Endothelial cell of umbilical vein (primary cell): Measurements from ENCODE around the gene CCDC196.

Source experiments
- EZH2 ChIP-seq: IDR thresholded peaks from 2 replicates; pipeline ENCODE4 v1.6.1; 2012; ENCODE audit warnings: borderline replicate concordance, low read depth, mild to moderate bottlenecking, moderate library complexity, low read length, inconsistent platforms; ENCODE audit not compliant: severe bottlenecking
- POLR2A ChIP-seq: IDR thresholded peaks from 2 replicates; pipeline ENCODE4 v1.6.1; 2012; ENCODE audit warnings: low read depth, mild to moderate bottlenecking, control low read depth, low read length
- POLR2AphosphoS5 ChIP-seq: IDR thresholded peaks from 2 replicates; pipeline ENCODE4 v1.6.1; 2012; ENCODE audit warnings: low read depth, mild to moderate bottlenecking, control low read depth, low read length, moderate library complexity; ENCODE audit not compliant: insufficient read depth
- TF ChIP-seq, protein P1 (sequence below), 2 donors: IDR thresholded peaks; 1 replicate in 1 of 2; 2 replicates in 1 of 2; pipeline ENCODE4 v1.5.1; 2011; ENCODE audit warnings: low read length in 2 of 2, mild to moderate bottlenecking in 2 of 2, moderate library complexity in 2 of 2, control low read depth in 1 of 2, inconsistent platforms in 1 of 2, low read depth in 1 of 2; ENCODE audit not compliant: insufficient read depth in 1 of 2; ENCODE audit errors: extremely low read depth in 1 of 2
- TF ChIP-seq, protein P2 (sequence below): IDR thresholded peaks from 2 replicates; pipeline ENCODE4 v1.6.1; 2011; ENCODE audit not compliant: insufficient read depth, insufficient read length

DNA sequence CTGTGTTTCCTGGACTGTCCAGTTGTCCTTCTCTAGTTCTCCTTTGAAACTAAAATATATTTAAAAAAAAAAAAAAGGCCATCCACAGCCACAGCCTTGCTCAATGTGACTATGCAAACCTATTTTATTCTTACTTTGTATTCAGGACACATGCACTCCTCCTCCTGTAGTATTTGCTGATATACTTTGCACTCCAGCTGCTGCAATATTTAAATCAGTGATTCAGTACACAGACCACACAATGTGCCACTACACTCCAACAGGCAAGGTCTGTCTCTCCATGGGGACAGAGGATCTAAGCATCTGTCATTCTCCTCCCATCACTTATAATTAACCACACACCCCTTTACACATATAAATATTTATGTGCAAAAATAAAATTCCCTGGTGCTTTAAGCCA, 40.2 kb upstream of the CCDC196 start:
- TF ChIP-seq, protein P1, sequence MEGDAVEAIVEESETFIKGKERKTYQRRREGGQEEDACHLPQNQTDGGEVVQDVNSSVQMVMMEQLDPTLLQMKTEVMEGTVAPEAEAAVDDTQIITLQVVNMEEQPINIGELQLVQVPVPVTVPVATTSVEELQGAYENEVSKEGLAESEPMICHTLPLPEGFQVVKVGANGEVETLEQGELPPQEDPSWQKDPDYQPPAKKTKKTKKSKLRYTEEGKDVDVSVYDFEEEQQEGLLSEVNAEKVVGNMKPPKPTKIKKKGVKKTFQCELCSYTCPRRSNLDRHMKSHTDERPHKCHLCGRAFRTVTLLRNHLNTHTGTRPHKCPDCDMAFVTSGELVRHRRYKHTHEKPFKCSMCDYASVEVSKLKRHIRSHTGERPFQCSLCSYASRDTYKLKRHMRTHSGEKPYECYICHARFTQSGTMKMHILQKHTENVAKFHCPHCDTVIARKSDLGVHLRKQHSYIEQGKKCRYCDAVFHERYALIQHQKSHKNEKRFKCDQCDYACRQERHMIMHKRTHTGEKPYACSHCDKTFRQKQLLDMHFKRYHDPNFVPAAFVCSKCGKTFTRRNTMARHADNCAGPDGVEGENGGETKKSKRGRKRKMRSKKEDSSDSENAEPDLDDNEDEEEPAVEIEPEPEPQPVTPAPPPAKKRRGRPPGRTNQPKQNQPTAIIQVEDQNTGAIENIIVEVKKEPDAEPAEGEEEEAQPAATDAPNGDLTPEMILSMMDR (IDR thresholded peaks at IDR 0.05; ENCODE audit: extremely low read depth in 1 of 2, insufficient read depth in 1 of 2, low read depth in 1 of 2, low read length in 2 of 2): no peak
- no peak for TF ChIP-seq POLR2A
- TF ChIP-seq, protein P2, sequence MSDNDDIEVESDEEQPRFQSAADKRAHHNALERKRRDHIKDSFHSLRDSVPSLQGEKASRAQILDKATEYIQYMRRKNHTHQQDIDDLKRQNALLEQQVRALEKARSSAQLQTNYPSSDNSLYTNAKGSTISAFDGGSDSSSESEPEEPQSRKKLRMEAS: no peak
- TF ChIP-seq EZH2: no peak
- no peak for TF ChIP-seq POLR2AphosphoS5
